Measurements from ENCODE around the gene ADGRV1. TPM values are rescaled to one million over a fixed set of nuclear protein-coding genes. Genes with fewer than 3 reads are reported as not detected.

ADGRV1 gene
- total and polyA plus RNA-seq, 9 of the 15 experiments (the other 6 are each of a cell fraction or from before 2014, with no cell fraction given): 21.7 to 156 (median 58.2) TPM

DNA sequence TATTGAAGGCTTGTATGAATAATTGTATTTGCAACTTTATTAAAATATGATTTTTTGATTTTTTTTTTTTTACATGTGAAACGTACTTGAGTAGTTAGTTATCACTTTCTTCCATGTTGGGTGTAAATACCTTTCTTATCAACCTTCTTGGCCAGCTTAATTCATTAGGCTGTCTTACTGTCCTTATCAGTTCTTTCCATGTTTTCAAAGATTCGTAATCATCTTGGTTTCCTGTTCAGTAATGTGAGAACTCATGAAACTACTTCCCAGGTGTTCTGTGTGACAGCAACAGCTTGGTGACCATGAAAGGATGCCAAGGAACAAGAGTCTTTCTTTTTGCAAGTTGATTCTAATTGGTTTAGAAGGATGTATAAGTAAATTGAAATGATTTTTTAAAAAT is 100.0 kb downstream of the ADGRV1 start:
- Histone ChIP-seq H3K9ac (ENCODE audit: insufficient read depth in 1 of 2, low read depth in 2 of 2, low read length in 2 of 2) (peak overlapping the region in 1 of 2 experiments; percentile 71; a peak in 2 of 4 replicates), H3K79me2 (ENCODE audit: control insufficient read depth, insufficient read depth, low read length) (peaks cover 90% of the 10 kb centered on the region), H3K27me3 (ENCODE audit: control insufficient read depth in 2 of 2, insufficient read depth in 2 of 2, low read length in 2 of 2) (no peaks in the 10 kb centered on the region), H3K36me3 (ENCODE audit: control insufficient read depth, insufficient read depth, low read length) (peaks cover 45% of the 10 kb centered on the region), H2AFZ (ENCODE audit: low read depth, low read length) (no peak overlapping the region), H3K4me1 (replicated peaks in 1 of 2; ENCODE audit: control insufficient read depth in 2 of 2, insufficient read depth in 2 of 2, low read length in 2 of 2) (peaks cover 6 to 33% of the 10 kb centered on the region in 2 experiments; a peak in 4 of 5 replicates), H3K4me3 (peak overlapping the region; percentile 39), H3K4me2 (ENCODE audit: insufficient read depth, low read length) (peak overlapping the region; percentile 63), H3K9me3 (replicated peaks; ENCODE audit: control insufficient read depth, insufficient read depth, low read depth, low read length) (no peaks in the 10 kb centered on the region; the same call in 1 of the 2 replicates), H3K9me1 (ENCODE audit: control insufficient read depth, insufficient read depth, low read length) (no peaks in the 10 kb centered on the region), H3K27ac (ENCODE audit: extremely low read depth, low read depth, low read length) (peak overlapping the region; percentile 84), H4K20me1 (replicated peaks; ENCODE audit: control insufficient read depth, insufficient read depth, low read length) (no peaks in the 10 kb centered on the region)
- no TSS peak for BruUV-seq (replicated peaks)
- DNase-seq (ENCODE audit: extremely low read depth in 1 of 4, low spot score in 3 of 4) (peak; percentile 69 to 88 (median 76)), FAIRE-seq (peak; percentile 76), ATAC-seq (peak; percentile 69)
- WGBS (ENCODE audit: insufficient coverage, low coverage, missing lambda C conversion rate): 0% methylated on average over 2 of the region's 2 CpGs
- ChIA-PET CTCF (ENCODE audit: low intra/inter-chr PET ratio) (no interaction called here), POLR2A (interaction anchor here (0.6 to 3.2 kb wide), 6 partner anchors 9 to 722 kb away, joined by 3 to 12 read pairs (median 3); no protein-coding TSS in a partner anchor)
- in situ Hi-C loops (cut with MboI): no loop called here
- intact Hi-C loops (cut with micrococcal nuclease): loop anchor here (1.0 kb wide), 1 partner anchor 13 kb away; no protein-coding TSS in a partner anchor
- TF ChIP-seq, protein P1, sequence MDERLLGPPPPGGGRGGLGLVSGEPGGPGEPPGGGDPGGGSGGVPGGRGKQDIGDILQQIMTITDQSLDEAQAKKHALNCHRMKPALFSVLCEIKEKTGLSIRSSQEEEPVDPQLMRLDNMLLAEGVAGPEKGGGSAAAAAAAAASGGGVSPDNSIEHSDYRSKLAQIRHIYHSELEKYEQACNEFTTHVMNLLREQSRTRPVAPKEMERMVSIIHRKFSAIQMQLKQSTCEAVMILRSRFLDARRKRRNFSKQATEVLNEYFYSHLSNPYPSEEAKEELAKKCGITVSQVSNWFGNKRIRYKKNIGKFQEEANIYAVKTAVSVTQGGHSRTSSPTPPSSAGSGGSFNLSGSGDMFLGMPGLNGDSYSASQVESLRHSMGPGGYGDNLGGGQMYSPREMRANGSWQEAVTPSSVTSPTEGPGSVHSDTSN (CRISPR knock-in tag; IDR thresholded peaks at IDR 0.05; ENCODE audit: low read depth): no peak
- TF ChIP-seq, protein P1 (tag; conservative IDR thresholded peaks at IDR 0.05; ENCODE audit: low read depth): peak; percentile 87
- no peak for TF ChIP-seq CEBPB (tag; IDR thresholded peaks at IDR 0.05)
- no peak for TF ChIP-seq SRSF9 (IDR thresholded peaks at IDR 0.05; ENCODE audit: borderline replicate concordance, low read depth, low read length)
- no peak for TF ChIP-seq ETS2 (tag; IDR thresholded peaks at IDR 0.05; ENCODE audit: borderline replicate concordance, poor library complexity, severe bottlenecking)
- TF ChIP-seq EP400 (IDR thresholded peaks at IDR 0.05): peak; percentile 44; the same call in 1 of the 2 replicates
- no peak for TF ChIP-seq ZNF764 (CRISPR knock-in tag; IDR thresholded peaks at IDR 0.05; ENCODE audit: low read depth)
- TF ChIP-seq, protein P2, sequence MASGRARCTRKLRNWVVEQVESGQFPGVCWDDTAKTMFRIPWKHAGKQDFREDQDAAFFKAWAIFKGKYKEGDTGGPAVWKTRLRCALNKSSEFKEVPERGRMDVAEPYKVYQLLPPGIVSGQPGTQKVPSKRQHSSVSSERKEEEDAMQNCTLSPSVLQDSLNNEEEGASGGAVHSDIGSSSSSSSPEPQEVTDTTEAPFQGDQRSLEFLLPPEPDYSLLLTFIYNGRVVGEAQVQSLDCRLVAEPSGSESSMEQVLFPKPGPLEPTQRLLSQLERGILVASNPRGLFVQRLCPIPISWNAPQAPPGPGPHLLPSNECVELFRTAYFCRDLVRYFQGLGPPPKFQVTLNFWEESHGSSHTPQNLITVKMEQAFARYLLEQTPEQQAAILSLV (tag; IDR thresholded peaks at IDR 0.05): no peak
- TF ChIP-seq HOXB6 (CRISPR knock-in tag; IDR thresholded peaks at IDR 0.05; ENCODE audit: borderline replicate concordance): no peak
- TF ChIP-seq, protein P3, sequence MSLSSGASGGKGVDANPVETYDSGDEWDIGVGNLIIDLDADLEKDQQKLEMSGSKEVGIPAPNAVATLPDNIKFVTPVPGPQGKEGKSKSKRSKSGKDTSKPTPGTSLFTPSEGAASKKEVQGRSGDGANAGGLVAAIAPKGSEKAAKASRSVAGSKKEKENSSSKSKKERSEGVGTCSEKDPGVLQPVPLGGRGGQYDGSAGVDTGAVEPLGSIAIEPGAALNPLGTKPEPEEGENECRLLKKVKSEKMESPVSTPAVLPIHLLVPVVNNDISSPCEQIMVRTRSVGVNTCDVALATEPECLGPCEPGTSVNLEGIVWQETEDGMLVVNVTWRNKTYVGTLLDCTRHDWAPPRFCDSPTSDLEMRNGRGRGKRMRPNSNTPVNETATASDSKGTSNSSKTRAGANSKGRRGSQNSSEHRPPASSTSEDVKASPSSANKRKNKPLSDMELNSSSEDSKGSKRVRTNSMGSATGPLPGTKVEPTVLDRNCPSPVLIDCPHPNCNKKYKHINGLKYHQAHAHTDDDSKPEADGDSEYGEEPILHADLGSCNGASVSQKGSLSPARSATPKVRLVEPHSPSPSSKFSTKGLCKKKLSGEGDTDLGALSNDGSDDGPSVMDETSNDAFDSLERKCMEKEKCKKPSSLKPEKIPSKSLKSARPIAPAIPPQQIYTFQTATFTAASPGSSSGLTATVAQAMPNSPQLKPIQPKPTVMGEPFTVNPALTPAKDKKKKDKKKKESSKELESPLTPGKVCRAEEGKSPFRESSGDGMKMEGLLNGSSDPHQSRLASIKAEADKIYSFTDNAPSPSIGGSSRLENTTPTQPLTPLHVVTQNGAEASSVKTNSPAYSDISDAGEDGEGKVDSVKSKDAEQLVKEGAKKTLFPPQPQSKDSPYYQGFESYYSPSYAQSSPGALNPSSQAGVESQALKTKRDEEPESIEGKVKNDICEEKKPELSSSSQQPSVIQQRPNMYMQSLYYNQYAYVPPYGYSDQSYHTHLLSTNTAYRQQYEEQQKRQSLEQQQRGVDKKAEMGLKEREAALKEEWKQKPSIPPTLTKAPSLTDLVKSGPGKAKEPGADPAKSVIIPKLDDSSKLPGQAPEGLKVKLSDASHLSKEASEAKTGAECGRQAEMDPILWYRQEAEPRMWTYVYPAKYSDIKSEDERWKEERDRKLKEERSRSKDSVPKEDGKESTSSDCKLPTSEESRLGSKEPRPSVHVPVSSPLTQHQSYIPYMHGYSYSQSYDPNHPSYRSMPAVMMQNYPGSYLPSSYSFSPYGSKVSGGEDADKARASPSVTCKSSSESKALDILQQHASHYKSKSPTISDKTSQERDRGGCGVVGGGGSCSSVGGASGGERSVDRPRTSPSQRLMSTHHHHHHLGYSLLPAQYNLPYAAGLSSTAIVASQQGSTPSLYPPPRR (CRISPR knock-in tag; IDR thresholded peaks at IDR 0.05; ENCODE audit: borderline replicate concordance): no peak
- TF ChIP-seq TAL1 (IDR thresholded peaks at IDR 0.05): peak; percentile 97
- no peak for TF ChIP-seq ZNF121 (CRISPR knock-in tag; conservative IDR thresholded peaks at IDR 0.05)

Measured in K562 (cell line).